ENCODE data around the gene HSPB1.

The HSPB1 gene

GRCh38 chr7:76336094-76336493 lies 33.6 kb downstream of the HSPB1 start:
- no peak for TF ChIP-seq CTCF (IDR thresholded peaks at IDR 0.05; ENCODE audit: control insufficient read depth, insufficient read depth, low read depth, low read length, missing control alignments)
- no peak for DNase-seq (ENCODE audit: low read depth)
- no peak overlapping the region for H3K4me3 ChIP-seq (ENCODE audit: control insufficient read depth, low read depth, low read length)

- no peak overlapping the region for H3K4me3 ChIP-seq (ENCODE audit: control insufficient read depth, low read depth, low read length)
- no peak for TF ChIP-seq CTCF (IDR thresholded peaks at IDR 0.05; ENCODE audit: control insufficient read depth, insufficient read depth, low read depth, low read length, missing control alignments)
- no peak for DNase-seq (ENCODE audit: low read depth)
Measured at GRCh38 chr7:76337147-76337546, 34.7 kb downstream of the HSPB1 start.

GRCh38 chr7:76338298-76339084 lies 36.0 kb downstream of the HSPB1 start:
- no peak for DNase-seq (ENCODE audit: low read depth)
- H3K4me3 ChIP-seq (ENCODE audit: control insufficient read depth, low read depth, low read length), result no peak overlapping the region
- no peak for TF ChIP-seq CTCF (IDR thresholded peaks at IDR 0.05; ENCODE audit: control insufficient read depth, insufficient read depth, low read depth, low read length, missing control alignments)

- peak; percentile 53 for DNase-seq (ENCODE audit: low read depth)
- no peak for TF ChIP-seq CTCF (IDR thresholded peaks at IDR 0.05; ENCODE audit: control insufficient read depth, insufficient read depth, low read depth, low read length, missing control alignments)
- H3K4me3 ChIP-seq (ENCODE audit: control insufficient read depth, low read depth, low read length), result no peak overlapping the region
Measured at GRCh38 chr7:76340617-76341131, 38.2 kb downstream of the HSPB1 start.

DNA sequence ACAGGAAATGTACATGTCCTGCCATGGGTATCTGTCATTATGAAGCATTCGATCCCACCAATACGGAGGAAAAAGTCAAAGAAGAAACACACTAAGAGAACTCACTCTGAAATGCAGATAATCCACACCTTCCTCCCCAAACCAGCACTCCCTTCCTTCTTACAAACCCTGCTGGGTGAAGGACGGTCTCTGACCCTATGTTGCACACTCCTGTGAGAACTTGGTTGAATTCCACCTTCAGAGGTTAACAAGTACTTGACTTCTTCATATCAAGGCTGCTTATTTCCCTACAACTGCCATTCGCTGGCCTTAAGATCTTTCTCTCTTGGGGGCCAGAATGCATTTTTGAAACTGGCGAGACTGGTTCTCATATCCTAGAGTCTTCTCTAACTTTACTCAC lies 39.7 kb downstream of the HSPB1 start:
- no peak for DNase-seq (ENCODE audit: low read depth)
- no peak overlapping the region for H3K4me3 ChIP-seq (ENCODE audit: control insufficient read depth, low read depth, low read length)
- no peak for TF ChIP-seq CTCF (IDR thresholded peaks at IDR 0.05; ENCODE audit: control insufficient read depth, insufficient read depth, low read depth, low read length, missing control alignments)

- no peak for DNase-seq (ENCODE audit: low read depth)
- no peak overlapping the region for H3K4me3 ChIP-seq (ENCODE audit: control insufficient read depth, low read depth, low read length)
Measured at GRCh38 chr7:76343294-76343930, 40.9 kb downstream of the HSPB1 start.

More at GRCh38 chr7:76343294-76343930, 40.9 kb downstream of the HSPB1 start:
- TF ChIP-seq CTCF (IDR thresholded peaks at IDR 0.05; ENCODE audit: control insufficient read depth, insufficient read depth, low read depth, low read length, missing control alignments), result no peak

Measured in AG09309 (cell line).